Left renal pelvis (tissue), 4 donors: ENCODE measurements around the gene HCN3. TPM values are rescaled to one million over a fixed set of nuclear protein-coding genes. Genes with fewer than 3 reads are reported as not detected.

Source experiments
- DNase-seq, 4 donors: peaks; one replicate each; pipeline ENCODE4 v3.0.0-alpha.2; 2013; ENCODE audit warnings: low read depth in 4 of 4, low spot score in 3 of 4
- polyA plus RNA-seq, 4 donors: library from polyadenylated mRNA; unstranded; fragments of 120-200 nt; gene quantifications; one replicate each; pipeline ENCODE4 v1.2.1, GENCODE V29; 2013; ENCODE audit not compliant: insufficient read length in 4 of 4

The HCN3 gene
- polyA plus RNA-seq, 4 donors: 8.4 to 11.9 (median 10.1) TPM

- DNase-seq: no peak
Observed at GRCh38 chr1:155253797-155254196, 23.5 kb upstream of the HCN3 start.

DNA sequence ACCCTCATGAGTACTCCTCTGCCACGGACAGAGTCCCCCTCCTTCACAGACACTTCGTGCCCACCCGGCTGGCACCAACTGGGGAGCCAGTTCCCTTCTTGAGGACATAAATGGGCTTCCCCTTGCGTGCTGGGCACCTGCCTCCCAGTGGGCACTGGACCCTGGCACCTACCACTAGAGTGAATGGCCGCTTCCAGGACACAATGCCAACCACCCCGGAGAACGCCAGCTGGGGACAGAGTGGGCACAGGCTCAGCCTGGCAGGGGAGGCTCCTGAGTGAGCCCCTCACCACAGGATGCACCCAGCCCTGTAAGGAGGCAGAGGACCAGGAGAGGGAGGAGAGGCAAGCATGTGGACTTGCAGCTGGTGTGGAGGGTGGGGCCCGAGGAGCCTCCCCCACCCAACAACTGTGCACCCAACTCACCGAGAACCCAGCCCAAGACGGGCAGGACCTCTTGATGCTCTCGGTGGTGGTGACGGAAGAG is 23.0 kb upstream of the HCN3 start:
- DNase-seq: no peak

DNA sequence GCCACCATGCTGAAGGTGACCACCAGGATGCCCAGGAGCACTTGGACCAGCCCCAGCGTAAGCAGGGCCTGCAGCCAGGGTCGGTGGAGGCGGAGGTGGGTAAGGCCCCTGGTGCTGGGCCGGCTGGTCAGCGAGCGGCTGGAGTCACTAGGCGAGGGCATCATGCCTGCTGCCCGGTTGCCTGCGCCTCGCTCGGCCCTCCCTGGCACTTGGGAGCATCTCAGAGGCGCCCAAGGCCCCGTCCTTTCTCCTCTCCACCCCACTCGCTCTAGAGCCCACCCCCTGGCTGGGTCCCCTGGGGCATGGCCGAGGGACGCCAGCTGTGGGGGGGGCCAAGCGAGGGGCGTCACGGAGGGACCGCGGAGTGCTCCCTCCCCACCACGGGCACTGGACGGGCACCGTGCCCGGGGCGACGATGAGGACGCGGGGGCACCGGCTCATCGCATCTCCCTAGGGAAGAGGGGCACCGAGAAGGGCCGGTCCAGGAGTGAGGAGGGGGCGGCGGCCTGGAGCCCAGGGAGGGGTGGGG is 22.5 kb upstream of the HCN3 start:
- DNase-seq: no peak

DNA sequence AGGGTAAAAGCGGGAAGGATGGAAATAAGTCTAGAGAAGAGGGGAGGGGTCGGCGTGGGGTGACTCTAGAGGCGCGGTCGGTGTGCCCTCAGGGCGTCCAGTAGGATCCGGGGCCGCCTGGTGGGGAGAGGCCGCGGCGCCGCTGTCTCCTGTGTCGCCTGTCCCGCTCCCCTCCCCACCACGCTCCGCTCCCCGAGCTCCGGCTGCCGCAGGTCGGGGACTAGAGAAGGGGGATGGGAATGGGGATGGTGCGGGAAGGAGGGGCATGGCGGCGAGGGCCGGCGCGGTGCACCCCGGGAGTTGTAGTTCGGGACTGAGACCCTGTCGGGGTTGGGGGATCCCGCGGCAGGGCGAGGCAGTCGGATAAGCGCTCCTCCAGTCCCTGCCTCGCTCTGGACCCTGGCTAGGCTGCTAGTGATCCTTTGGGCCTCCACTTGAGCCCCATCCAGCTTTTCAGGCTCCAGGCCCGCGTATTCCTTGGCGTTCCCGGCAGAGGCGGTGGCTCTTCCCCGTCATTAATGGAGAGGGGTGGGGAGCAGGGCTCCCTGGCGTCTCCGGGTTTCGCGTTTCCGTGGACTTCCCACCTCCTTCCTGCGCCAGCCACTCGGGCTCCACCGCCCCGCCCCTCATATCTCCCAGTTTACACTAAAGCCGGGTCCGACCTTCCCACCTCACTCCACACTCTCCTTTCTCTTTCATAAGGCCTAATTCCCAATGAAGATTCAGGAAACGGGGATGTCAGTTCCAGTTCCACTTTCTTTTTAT is 21.8 kb upstream of the HCN3 start, which contains the start of gene ENTREP3:
ENTREP3 (minus strand) TSS at position 241 of the 765 bp plus-strand sequence. CDS start 606 bp downstream, outside the sequence.
- DNase-seq: peak in 2 of 4 donors; percentile 69 to 78

GRCh38 chr1:155256058-155256852 is 21.0 kb upstream of the HCN3 start:
- no peak for DNase-seq

GRCh38 chr1:155260276-155260675 is 17.0 kb upstream of the HCN3 start:
- no peak for DNase-seq

DNA sequence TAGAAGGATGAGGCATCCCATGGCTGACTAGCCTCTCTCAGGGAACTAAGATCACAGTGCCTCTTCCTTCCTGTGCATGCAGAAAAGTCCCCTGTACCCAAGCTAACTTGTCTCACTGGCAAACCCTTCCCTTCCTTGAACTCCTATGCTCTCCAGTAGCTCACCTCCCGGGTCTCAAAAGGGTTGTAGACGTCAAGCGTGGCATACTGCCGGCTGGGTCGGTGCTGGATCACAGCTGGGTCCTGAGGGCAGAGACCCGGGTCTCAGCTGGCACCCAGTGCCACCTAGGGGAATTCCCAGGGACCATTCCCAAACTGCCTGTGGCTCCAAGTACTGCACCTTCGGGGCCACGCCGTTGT is 15.8 kb upstream of the HCN3 start:
- no peak for DNase-seq

GRCh38 chr1:155261852-155262673 is 15.2 kb upstream of the HCN3 start, which contains the start of gene SCAMP3:
TSS of gene SCAMP3 (minus strand) at chr1:155262360. CDS start at chr1:155262151, 209 bp downstream.
- peak; percentile 92 to 98 (median 94) for DNase-seq

DNA sequence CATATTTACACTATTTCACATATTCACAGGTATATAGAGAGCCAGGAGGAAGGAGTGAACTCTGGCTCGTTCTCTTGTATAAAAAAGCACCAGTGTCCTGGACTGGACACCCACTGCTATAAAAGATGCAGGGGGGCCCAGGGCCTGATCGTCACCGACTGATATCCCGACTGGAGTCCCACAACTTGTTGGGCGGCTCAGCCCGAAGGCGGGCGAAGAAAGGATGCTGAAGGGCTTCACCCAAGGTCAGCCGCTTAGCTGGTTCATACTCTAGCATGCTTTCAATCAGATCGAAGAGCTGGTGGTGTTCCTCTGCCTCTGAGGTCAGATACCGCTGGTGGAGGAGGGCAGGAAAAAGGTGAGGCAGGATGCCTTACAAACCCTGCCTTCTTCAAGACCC is 14.2 kb upstream of the HCN3 start:
- no peak for DNase-seq

- no peak for DNase-seq
Observed at GRCh38 chr1:155266553-155266952, 10.7 kb upstream of the HCN3 start.

- no peak for DNase-seq
Observed at GRCh38 chr1:155267373-155267772, 9.9 kb upstream of the HCN3 start.

DNA sequence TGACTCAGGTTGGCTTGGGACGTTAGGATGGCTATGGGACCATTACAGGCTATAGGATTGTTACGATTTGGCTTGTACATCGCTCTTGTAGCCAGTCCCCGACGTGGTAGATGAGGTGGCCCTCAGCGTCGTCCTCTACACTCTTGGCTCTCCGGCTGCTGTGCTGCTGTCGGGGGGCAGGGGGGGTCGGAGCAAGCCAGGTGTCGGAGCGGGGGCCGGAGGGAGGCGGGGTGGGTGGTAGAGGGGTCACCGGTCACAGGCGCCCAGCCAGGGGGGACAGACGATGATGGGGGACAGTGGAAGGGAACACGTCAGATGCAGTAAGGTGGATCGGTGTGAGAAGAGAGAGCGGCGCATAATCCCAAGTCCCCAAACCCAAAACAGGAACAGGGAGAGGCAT is 8.6 kb upstream of the HCN3 start:
- DNase-seq: no peak

DNA sequence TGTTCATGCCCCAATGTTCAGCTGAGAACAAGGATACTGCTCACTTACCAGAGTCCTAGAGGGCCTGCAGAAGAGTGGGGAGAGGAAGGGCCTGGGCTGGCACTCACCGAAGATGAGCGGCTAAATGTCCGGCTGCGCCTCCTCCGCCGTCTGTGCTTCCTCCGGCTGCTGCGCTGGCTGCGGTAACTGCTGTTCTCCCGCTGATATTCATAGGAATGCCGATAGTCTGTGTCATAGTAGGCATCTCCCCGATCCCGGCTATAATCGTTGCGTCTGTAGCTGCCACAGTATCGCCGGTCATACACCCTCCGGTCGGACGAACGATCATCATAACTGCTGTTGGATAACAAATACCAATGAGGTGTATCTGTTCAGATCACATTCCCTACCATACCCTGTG is 7.9 kb upstream of the HCN3 start:
- no peak for DNase-seq

GRCh38 chr1:155272466-155273342 is 4.6 kb upstream of the HCN3 start:
- DNase-seq: no peak

DNA sequence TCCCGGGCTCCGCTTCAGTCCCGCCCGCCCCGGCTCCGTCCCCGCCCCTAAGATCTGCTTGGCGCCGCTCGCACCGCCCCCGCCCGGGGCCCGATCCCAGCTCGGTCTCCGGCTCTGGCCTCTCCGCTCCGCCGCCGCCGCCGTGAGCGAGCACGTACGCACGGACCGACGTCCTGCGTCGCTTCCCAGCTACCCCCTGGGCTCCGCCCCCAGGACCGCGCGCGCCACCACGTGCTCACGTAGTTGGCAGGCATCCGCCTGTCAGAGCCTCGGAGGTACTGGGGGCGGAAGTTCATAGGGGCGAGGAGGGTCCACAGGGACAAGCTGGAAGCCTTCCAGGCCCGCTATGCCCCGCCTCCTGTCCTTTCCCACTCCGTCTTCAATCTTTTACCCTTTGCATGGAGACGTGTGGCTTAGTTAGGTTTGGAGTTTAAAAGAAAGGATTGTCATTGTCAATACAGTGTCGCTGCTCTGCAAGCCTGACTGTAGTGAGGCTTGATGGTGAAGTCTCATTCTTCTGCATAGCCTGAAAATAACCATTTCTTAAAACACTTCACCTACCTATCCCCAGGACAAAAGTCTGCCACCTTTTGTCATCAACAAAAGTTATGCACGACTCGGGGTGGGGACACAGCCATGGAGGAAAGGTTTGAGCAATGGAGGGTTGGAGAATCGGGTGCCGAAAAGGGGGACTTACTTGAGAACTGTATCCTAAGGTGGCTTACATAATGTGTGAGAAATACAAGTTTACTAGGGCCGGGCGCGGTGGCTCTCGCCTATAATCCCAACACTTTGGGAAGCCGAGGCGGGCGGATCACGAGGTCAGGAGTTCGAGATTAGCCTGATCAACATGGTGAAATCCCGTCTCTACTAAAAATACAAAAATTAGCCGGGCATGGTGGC is 3.7 kb upstream of the HCN3 start, which contains the start of gene CLK2:
CLK2 (minus strand) TSS at position 162 of the 903 bp plus-strand sequence. CDS start 2,527 bp downstream, outside the sequence.
- DNase-seq: peak; percentile 84 to 90 (median 87)

- DNase-seq: peak in 1 of 4 donors; percentile 50
Observed at GRCh38 chr1:155277902-155278688, 832 bp downstream of the HCN3 start.

DNA sequence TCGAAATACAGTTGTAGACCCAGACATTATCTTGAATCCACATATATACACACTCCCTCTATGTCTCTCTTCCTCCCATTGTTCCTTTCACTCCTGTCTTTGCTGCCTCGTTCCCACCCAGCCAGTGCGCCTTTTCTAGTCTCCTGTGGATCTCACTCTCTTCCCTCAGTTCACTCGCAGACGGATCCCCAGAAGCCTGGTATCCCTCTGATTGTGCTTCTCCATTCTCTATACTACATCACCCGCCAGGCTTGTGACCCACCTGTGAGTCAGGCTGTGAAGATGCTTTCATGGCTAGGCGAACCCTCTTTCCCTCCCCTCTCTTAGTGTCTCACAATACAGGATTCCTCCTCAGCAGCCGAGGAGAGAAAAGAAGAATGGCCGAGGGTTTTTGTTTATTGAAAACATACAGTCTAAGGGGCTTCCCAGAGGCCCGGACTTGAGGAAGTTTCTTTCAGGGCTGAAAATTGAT is 1.5 kb downstream of the HCN3 start:
- no peak for DNase-seq
